Calu3 (cell line): Measurements from ENCODE around the gene TRIM37. TPM values are rescaled to one million over a fixed set of nuclear protein-coding genes. Genes with fewer than 3 reads are reported as not detected.

Source experiments
- BruUV-seq: library from RNA; stranded (reverse); fragments of 400-500 nt; replicated peaks from 2 replicates; lab custom pipeline; 2021; lab: Mats Ljungman, UMichigan
- CTCF ChIA-PET: fragments of 300-600 bp; sonication (Branson Sonifier 250); formaldehyde crosslinking; loops from one replicate; lab custom pipeline; 2022; ENCODE audit warnings: antibody characterized with exemption; lab: Charles Lee
- DNase-seq: peaks from one replicate; pipeline ENCODE4 v3.0.0; 2022
- H3K27ac Mint-ChIP-seq: one replicate; pipeline ENCODE4 v1.8.0; 2022; ENCODE audit warnings: mixed read lengths; ENCODE audit not compliant: unreplicated experiment
- H3K27me3 Mint-ChIP-seq: one replicate; pipeline ENCODE4 v1.8.0; 2022; ENCODE audit warnings: mixed read lengths; ENCODE audit not compliant: unreplicated experiment
- H3K36me3 Mint-ChIP-seq: one replicate; pipeline ENCODE4 v1.8.0; 2022; ENCODE audit warnings: mild to moderate bottlenecking, moderate library complexity, mixed read lengths; ENCODE audit not compliant: insufficient read depth, unreplicated experiment
- H3K4me1 Mint-ChIP-seq: one replicate; pipeline ENCODE4 v1.8.0; 2022; ENCODE audit warnings: mild to moderate bottlenecking, low read depth, mixed read lengths; ENCODE audit not compliant: unreplicated experiment
- H3K4me3 Mint-ChIP-seq: one replicate; pipeline ENCODE4 v1.8.0; 2022; ENCODE audit warnings: mild to moderate bottlenecking, low read depth, moderate library complexity, mixed read lengths; ENCODE audit not compliant: unreplicated experiment
- H3K9me3 Mint-ChIP-seq: one replicate; pipeline ENCODE4 v1.8.0; 2022; ENCODE audit warnings: low read depth, mixed read lengths; ENCODE audit not compliant: unreplicated experiment
- intact Hi-C: fragments of 100-400 bp; cut with micrococcal nuclease; formaldehyde crosslinking; loops from one replicate; pipeline ENCODE4 v1.10.0; 2022; ENCODE audit not compliant: unreplicated experiment
- microRNA-seq: library from miRNA; unstranded; fragments of <30 nt; microRNA quantifications from one replicate; pipeline ENCODE4 v1.2.0, GENCODE V29; 2022
- total RNA-seq: library from RNA; stranded (reverse); gene quantifications from 2 replicates; pipeline ENCODE4 v1.2.3, GENCODE V29; 2022
- TF ChIP-seq, protein P1 (sequence below): fragments of 200-600 bp; IDR thresholded peaks from one replicate; pipeline ENCODE4 v1.8.0; 2022; ENCODE audit warnings: antibody characterized with exemption; ENCODE audit not compliant: unreplicated experiment

The TRIM37 gene
- total RNA-seq, 1 experiment from 2014 or later: 16.2 TPM

DNA sequence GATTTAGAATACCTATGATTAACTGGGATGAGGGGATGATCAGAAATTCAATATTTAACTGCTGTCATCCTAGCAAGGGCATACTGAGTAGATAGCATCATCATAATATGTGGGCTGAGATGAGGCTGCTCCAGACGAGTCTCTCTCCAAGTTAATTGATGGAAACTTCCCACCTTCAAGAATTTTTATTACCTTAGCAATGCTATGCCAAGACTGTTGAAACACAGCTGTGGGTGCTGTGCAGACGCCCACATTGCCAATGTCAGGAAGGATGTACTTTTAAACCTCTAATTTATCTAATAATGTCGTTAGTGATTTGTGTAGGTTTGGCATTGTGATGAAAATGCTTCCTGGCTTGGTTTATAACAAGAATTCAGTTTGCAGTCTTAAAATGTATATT, 170.4 kb downstream of the TRIM37 start:
- no peak overlapping the region for H3K27ac Mint-ChIP-seq
- no peaks in the 10 kb centered on the region for H3K9me3 Mint-ChIP-seq
- H3K27me3 Mint-ChIP-seq: no peaks in the 10 kb centered on the region
- H3K36me3 Mint-ChIP-seq: no peaks in the 10 kb centered on the region
- TF ChIP-seq, protein P1, sequence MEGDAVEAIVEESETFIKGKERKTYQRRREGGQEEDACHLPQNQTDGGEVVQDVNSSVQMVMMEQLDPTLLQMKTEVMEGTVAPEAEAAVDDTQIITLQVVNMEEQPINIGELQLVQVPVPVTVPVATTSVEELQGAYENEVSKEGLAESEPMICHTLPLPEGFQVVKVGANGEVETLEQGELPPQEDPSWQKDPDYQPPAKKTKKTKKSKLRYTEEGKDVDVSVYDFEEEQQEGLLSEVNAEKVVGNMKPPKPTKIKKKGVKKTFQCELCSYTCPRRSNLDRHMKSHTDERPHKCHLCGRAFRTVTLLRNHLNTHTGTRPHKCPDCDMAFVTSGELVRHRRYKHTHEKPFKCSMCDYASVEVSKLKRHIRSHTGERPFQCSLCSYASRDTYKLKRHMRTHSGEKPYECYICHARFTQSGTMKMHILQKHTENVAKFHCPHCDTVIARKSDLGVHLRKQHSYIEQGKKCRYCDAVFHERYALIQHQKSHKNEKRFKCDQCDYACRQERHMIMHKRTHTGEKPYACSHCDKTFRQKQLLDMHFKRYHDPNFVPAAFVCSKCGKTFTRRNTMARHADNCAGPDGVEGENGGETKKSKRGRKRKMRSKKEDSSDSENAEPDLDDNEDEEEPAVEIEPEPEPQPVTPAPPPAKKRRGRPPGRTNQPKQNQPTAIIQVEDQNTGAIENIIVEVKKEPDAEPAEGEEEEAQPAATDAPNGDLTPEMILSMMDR: no peak
- no peak for DNase-seq
- no peak overlapping the region for H3K4me3 Mint-ChIP-seq
- BruUV-seq: no TSS peak
- H3K4me1 Mint-ChIP-seq: no peaks in the 10 kb centered on the region
- CTCF ChIA-PET: no interaction called here
- intact Hi-C loops: no loop called here

DNA sequence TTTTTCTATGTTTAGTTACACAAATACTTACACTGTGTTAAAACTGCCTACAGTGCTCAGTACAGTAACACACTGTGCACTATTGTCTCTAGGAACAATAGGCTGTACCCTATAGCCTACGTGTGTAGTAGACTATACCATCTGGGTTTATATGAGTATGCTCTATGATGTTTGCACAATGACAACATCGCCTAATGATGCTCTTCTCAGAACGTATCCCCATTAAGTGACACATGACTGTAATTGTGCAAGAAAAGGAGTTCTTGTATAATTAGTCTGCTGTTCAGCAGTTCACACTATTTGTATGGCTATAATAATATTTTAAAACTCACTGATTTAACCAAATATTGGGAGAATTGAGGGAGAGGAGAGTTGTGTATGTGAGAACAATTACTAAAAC, 173.7 kb downstream of the TRIM37 start:
- TF ChIP-seq, protein P1: no peak
- Mint-ChIP-seq H3K36me3 (no peaks in the 10 kb centered on the region), H3K4me3 (no peak overlapping the region), H3K4me1 (no peaks in the 10 kb centered on the region), H3K27me3 (no peaks in the 10 kb centered on the region), H3K27ac (no peak overlapping the region), H3K9me3 (no peaks in the 10 kb centered on the region)
- BruUV-seq: no TSS peak
- intact Hi-C loops: no loop called here
- CTCF ChIA-PET: no interaction called here
- no peak for DNase-seq

Small RNA genes within 50 kb of the gene (microRNA-seq; reads per million reads assigned to microRNA genes)
- 2,466 reads per million, percentile 87 among the genes with 10 or more reads in this experiment for gene MIR301A
- 3,222 reads per million, percentile 89 among the genes with 10 or more reads in this experiment for gene MIR454

Other genes with a start within 250 kb of the TRIM37 start
- 36.3 and 44.1 TPM in 2 replicates for gene SKA2, start 48.3 kb upstream of the TRIM37 start, total RNA-seq
- 41.4 and 52.7 TPM in 2 replicates for gene PRR11, start 48.9 kb upstream of the TRIM37 start, total RNA-seq
- 9.9 and 10.2 TPM in 2 replicates for gene SMG8, start 103.2 kb upstream of the TRIM37 start, total RNA-seq
- 2.6 and 3.4 TPM in 2 replicates for gene GDPD1, start 113.6 kb upstream of the TRIM37 start, total RNA-seq
- gene YPEL2, start 224.8 kb upstream of the TRIM37 start, total RNA-seq: 2.3 and 4.1 TPM in 2 replicates